Glutamatergic neuron (in vitro differentiated cells): ENCODE results near the gene STAT5B. TPM values are rescaled to one million over a fixed set of nuclear protein-coding genes. Genes with fewer than 3 reads are reported as not detected.

Experiments used
- DNase-seq: peaks from one replicate; pipeline ENCODE4 v3.0.0; 2022
- H3K27ac Mint-ChIP-seq: one replicate; pipeline ENCODE4 v1.8.0; 2020; ENCODE audit warnings: mild to moderate bottlenecking, mixed read lengths, inconsistent platforms; ENCODE audit not compliant: unreplicated experiment
- H3K27me3 Mint-ChIP-seq: one replicate; pipeline ENCODE4 v1.8.0; 2020; ENCODE audit warnings: mild to moderate bottlenecking, moderate library complexity, mixed read lengths, inconsistent platforms; ENCODE audit not compliant: unreplicated experiment
- H3K36me3 Mint-ChIP-seq: one replicate; pipeline ENCODE4 v1.8.0; 2020; ENCODE audit warnings: mild to moderate bottlenecking, mixed read lengths, inconsistent platforms; ENCODE audit not compliant: unreplicated experiment
- H3K4me1 Mint-ChIP-seq: one replicate; pipeline ENCODE4 v1.8.0; 2020; ENCODE audit warnings: mild to moderate bottlenecking, low read depth, mixed read lengths, inconsistent platforms; ENCODE audit not compliant: unreplicated experiment
- H3K4me3 Mint-ChIP-seq: one replicate; pipeline ENCODE4 v1.8.0; 2020; ENCODE audit warnings: mild to moderate bottlenecking, mixed read lengths, inconsistent platforms; ENCODE audit not compliant: unreplicated experiment
- H3K9me3 Mint-ChIP-seq: one replicate; pipeline ENCODE4 v1.8.0; 2020; ENCODE audit warnings: mild to moderate bottlenecking, moderate library complexity, mixed read lengths, inconsistent platforms; ENCODE audit not compliant: unreplicated experiment
- CTCF ChIP-seq: fragments of 200-600 bp; sonication (generic); IDR thresholded peaks from one replicate; pipeline ENCODE4 v1.5.0; 2021; ENCODE audit not compliant: partially characterized antibody, unreplicated experiment
- total RNA-seq: library from RNA; stranded (reverse); fragmentation: NEBNext Ultra II Directional; extraction: Animal tissue kit (Norgen Biotek cat#: 25700); gene quantifications from one replicate; pipeline ENCODE4 v1.2.1, GENCODE V29; 2021; ENCODE audit not compliant: unreplicated experiment

STAT5B gene
- total RNA-seq, 1 donor from 2014 or later = 31.9 TPM

- Mint-ChIP-seq H3K4me3 (peak overlapping the region; percentile 38), H3K36me3 (no peaks in the 10 kb centered on the region), H3K4me1 (peaks cover 9% of the 10 kb centered on the region), H3K27me3 (peaks cover 4% of the 10 kb centered on the region), H3K27ac (peak overlapping the region; percentile 14), H3K9me3 (no peaks in the 10 kb centered on the region)
- no peak for TF ChIP-seq CTCF
- DNase-seq = no peak
Measured at GRCh38 chr17:42291129-42291528, 14.9 kb upstream of the STAT5B start.

GRCh38 chr17:42290577-42290976, 14.4 kb upstream of the STAT5B start:
- TF ChIP-seq CTCF = no peak
- peaks cover 4% of the 10 kb centered on the region for H3K27me3 Mint-ChIP-seq
- H3K4me1 Mint-ChIP-seq = peaks cover 9% of the 10 kb centered on the region

GRCh38 chr17:42289611-42290181, 13.5 kb upstream of the STAT5B start:
- no peaks in the 10 kb centered on the region for H3K36me3 Mint-ChIP-seq
- H3K9me3 Mint-ChIP-seq = no peaks in the 10 kb centered on the region
- H3K4me1 Mint-ChIP-seq = peaks cover 9% of the 10 kb centered on the region
- no peak overlapping the region for H3K4me3 Mint-ChIP-seq
- TF ChIP-seq CTCF = no peak
- H3K27ac Mint-ChIP-seq = no peak overlapping the region
- H3K27me3 Mint-ChIP-seq = peaks cover 4% of the 10 kb centered on the region
- DNase-seq = no peak

More at GRCh38 chr17:42290577-42290976, 14.4 kb upstream of the STAT5B start:
- DNase-seq = no peak
- Mint-ChIP-seq H3K4me3 (no peak overlapping the region), H3K9me3 (no peaks in the 10 kb centered on the region), H3K36me3 (no peaks in the 10 kb centered on the region), H3K27ac (no peak overlapping the region)

GRCh38 chr17:42288803-42289610, 12.8 kb upstream of the STAT5B start:
- Mint-ChIP-seq H3K27me3 (peaks cover 4% of the 10 kb centered on the region), H3K4me1 (peaks cover 9% of the 10 kb centered on the region), H3K36me3 (no peaks in the 10 kb centered on the region), H3K4me3 (no peak overlapping the region), H3K27ac (no peak overlapping the region), H3K9me3 (no peaks in the 10 kb centered on the region)
- DNase-seq = peak; percentile 34
- no peak for TF ChIP-seq CTCF
